ENCODE measurements around the gene IFRD2.
A peak's percentile ranks its signal among the peaks of the same experiment; 100 is the strongest.
"Not testable (repeated sequence)": the region's sequence is repeated elsewhere in the genome, so short reads cannot be mapped to it uniquely, and the experiment has no call there.

The IFRD2 gene

GRCh38 chr3:50266017-50266416 is 26.2 kb downstream of the IFRD2 start:
- DNase-seq, result no peak

GRCh38 chr3:50265571-50265970 is 26.7 kb downstream of the IFRD2 start:
- DNase-seq, result no peak

- DNase-seq, result no peak
These were observed 27.2 kb downstream of the IFRD2 start for GRCh38 chr3:50264964-50265485.

- peak; percentile 8 for DNase-seq
These were observed 27.8 kb downstream of the IFRD2 start for GRCh38 chr3:50264383-50264963.

GRCh38 chr3:50263478-50264382 is 28.5 kb downstream of the IFRD2 start:
- DNase-seq, result no peak

- DNase-seq, result no peak
These were observed 29.5 kb downstream of the IFRD2 start for GRCh38 chr3:50262778-50263177.

GRCh38 chr3:50262200-50262599 is 30.0 kb downstream of the IFRD2 start:
- not testable (repeated sequence) for DNase-seq

GRCh38 chr3:50261505-50261904 is 30.7 kb downstream of the IFRD2 start:
- DNase-seq, result no peak

- no peak for DNase-seq
These were observed 31.2 kb downstream of the IFRD2 start for GRCh38 chr3:50260942-50261441.

- peak; percentile 65 for DNase-seq
These were observed 31.9 kb downstream of the IFRD2 start for GRCh38 chr3:50260027-50260941.

- DNase-seq, result no peak
These were observed 32.7 kb downstream of the IFRD2 start for GRCh38 chr3:50259432-50260026.

GRCh38 chr3:50258979-50259378 is 33.2 kb downstream of the IFRD2 start:
- DNase-seq, result no peak

GRCh38 chr3:50258029-50258680 is 34.1 kb downstream of the IFRD2 start:
- DNase-seq, result no peak

GRCh38 chr3:50256978-50257890 is 35.0 kb downstream of the IFRD2 start:
- no peak for DNase-seq

- peak; percentile 93 for DNase-seq
These were observed 37.0 kb downstream of the IFRD2 start for GRCh38 chr3:50255251-50255615.

GRCh38 chr3:50254577-50255250 is 37.5 kb downstream of the IFRD2 start:
- DNase-seq, result no peak

GRCh38 chr3:50251220-50251619 is 41.0 kb downstream of the IFRD2 start:
- DNase-seq, result no peak

GRCh38 chr3:50250514-50250913 is 41.7 kb downstream of the IFRD2 start:
- DNase-seq, result no peak

GRCh38 chr3:50249457-50249856 is 42.8 kb downstream of the IFRD2 start:
- DNase-seq, result no peak

- no peak for DNase-seq
These were observed 43.8 kb downstream of the IFRD2 start for GRCh38 chr3:50248387-50248786.

Data from NCI-H1105 treated with DMSO at 0.1 percent for 48 hours (cell line).